HG03108 (cell line): ENCODE data around the gene CYP26C1.

Experiments used
- ATAC-seq: cut with Tn5 transposase; IDR thresholded peaks from one replicate; pipeline ENCODE4 v1.9.1; 2021; ENCODE audit warnings: moderate library complexity; ENCODE audit not compliant: unreplicated experiment

The CYP26C1 gene

GRCh38 chr10:93063977-93064660, 3.5 kb downstream of the CYP26C1 start:
- ATAC-seq = no peak

GRCh38 chr10:93064874-93065660, 4.5 kb downstream of the CYP26C1 start:
- no peak for ATAC-seq

GRCh38 chr10:93065675-93066543, 5.3 kb downstream of the CYP26C1 start:
- no peak for ATAC-seq

- ATAC-seq = no peak
Observed at GRCh38 chr10:93066544-93066913, 5.9 kb downstream of the CYP26C1 start.

GRCh38 chr10:93067443-93068365, 7.1 kb downstream of the CYP26C1 start:
- no peak for ATAC-seq

GRCh38 chr10:93068411-93069244, 8.0 kb downstream of the CYP26C1 start:
- no peak for ATAC-seq

- no peak for ATAC-seq
Observed at GRCh38 chr10:93069245-93069561, 8.6 kb downstream of the CYP26C1 start.

GRCh38 chr10:93070378-93071176, 10.0 kb downstream of the CYP26C1 start:
- no peak for ATAC-seq

- ATAC-seq = no peak
Observed at GRCh38 chr10:93071177-93071472, 10.5 kb downstream of the CYP26C1 start.

GRCh38 chr10:93071674-93072224, 11.2 kb downstream of the CYP26C1 start:
- no peak for ATAC-seq

GRCh38 chr10:93072225-93072712, 11.7 kb downstream of the CYP26C1 start:
- ATAC-seq = no peak

- ATAC-seq = no peak
Observed at GRCh38 chr10:93072713-93073538, 12.3 kb downstream of the CYP26C1 start.

GRCh38 chr10:93073539-93074146, 13.0 kb downstream of the CYP26C1 start, which contains the start of gene CYP26A1:
Gene CYP26A1 (plus strand): TSS chr10:93073893. CDS start chr10:93073935, 42 bp downstream.
- no peak for ATAC-seq

GRCh38 chr10:93074147-93074596, 13.6 kb downstream of the CYP26C1 start:
- no peak for ATAC-seq

GRCh38 chr10:93074597-93075368, 14.2 kb downstream of the CYP26C1 start:
- no peak for ATAC-seq
